HepG2 (cell line): ENCODE measurements around the gene RRBP1. TPM values are rescaled to one million over a fixed set of nuclear protein-coding genes. Genes with fewer than 3 reads are reported as not detected.
A peak's percentile ranks its signal among the peaks of the same experiment; 100 is the strongest.

Experiments used
- ATAC-seq: fragments of 200-7000 bp; cut with Tn5 transposase; 3 replicates; pipeline ENCODE4 v1.9.1; 2020; ENCODE audit warnings: mild to moderate bottlenecking, moderate library complexity
- BruUV-seq: library from RNA; stranded (reverse); fragments of 400-500 nt; replicated peaks from 2 replicates; lab custom pipeline; 2021; lab: Mats Ljungman, UMichigan
- CTCF ChIA-PET: fragments of 300-600 bp; formaldehyde crosslinking; extraction: SDS; loops from one replicate; lab custom pipeline; 2021; ENCODE audit warnings: low total read pairs, inconsistent platforms, low intra/inter-chr PET ratio; lab: Yijun Ruan, JAX
- POLR2A ChIA-PET: fragments of 350-600 bp; sonication (Branson Sonifier 250); formaldehyde crosslinking; loops from one replicate; lab custom pipeline; 2020; ENCODE audit warnings: antibody characterized with exemption, inconsistent platforms; lab: Yijun Ruan, JAX
- DNase-seq: peaks from one replicate; pipeline ENCODE4 v3.0.0-alpha.2; 2015; ENCODE audit warnings: low spot score
- FAIRE-seq: peaks from 3 replicates; lab custom pipeline; 2011; peaks lifted over from hg19 to GRCh38; lab: Jason Lieb, UNC
- H2AFZ ChIP-seq: one replicate; pipeline ENCODE4 v1.6.1; 2011; ENCODE audit warnings: low read length, inconsistent platforms
- H3K27ac ChIP-seq: fragments of 300-600 bp; 3 replicates; pipeline ENCODE4 v1.8.0; 2011; ENCODE audit warnings: mixed run types, mild to moderate bottlenecking, mixed read lengths, low read length, inconsistent platforms; ENCODE audit not compliant: insufficient read depth; ENCODE audit errors: extremely low read length
- H3K27me3 ChIP-seq, 2 experiments: fragments of 200-600 bp in 1 of 2; 2 replicates in 1 of 2; 3 replicates in 1 of 2; pipeline versions ENCODE4 v1.6.0 to v1.8.0; 2011; ENCODE audit warnings: low read length in 2 of 2, mild to moderate bottlenecking in 2 of 2, moderate library complexity in 2 of 2, inconsistent platforms in 1 of 2; ENCODE audit not compliant: insufficient read depth in 2 of 2, control insufficient read depth in 1 of 2
- H3K36me3 ChIP-seq, 2 experiments: fragments of 200-600 bp in 1 of 2; replicated peaks in 1 of 2; 2 replicates in 1 of 2; 3 replicates in 1 of 2; pipeline versions ENCODE4 v1.5.1 to v1.8.0; 2011; ENCODE audit warnings: low read length in 2 of 2, inconsistent platforms in 1 of 2; ENCODE audit not compliant: insufficient read depth in 2 of 2, control insufficient read depth in 1 of 2
- H3K4me1 ChIP-seq: 2 replicates; pipeline ENCODE4 v1.5.1; 2012; ENCODE audit warnings: low read length, inconsistent platforms; ENCODE audit not compliant: insufficient read depth
- H3K4me2 ChIP-seq: 2 replicates; pipeline ENCODE4 v1.6.0; 2011; ENCODE audit warnings: low read depth, low read length, inconsistent platforms
- H3K4me3 ChIP-seq, 3 experiments: fragments of 200-600 bp in 1 of 3; sonication (generic), shearing (Covaris generic) in 1 of 3; replicated peaks in 1 of 3; 2 replicates each; pipeline ENCODE4 v1.5.1; 2011 to 2016; ENCODE audit warnings: low read length in 3 of 3, inconsistent platforms in 2 of 3, low read depth in 2 of 3, mild to moderate bottlenecking in 2 of 3, control low read depth in 1 of 3, mixed read lengths in 1 of 3; ENCODE audit not compliant: insufficient read depth in 1 of 3
- H3K79me2 ChIP-seq: one replicate; pipeline ENCODE4 v1.6.1; 2011; ENCODE audit warnings: low read length, inconsistent platforms; ENCODE audit not compliant: insufficient read depth
- H3K9ac ChIP-seq: 2 replicates; pipeline ENCODE4 v1.6.0; 2011; ENCODE audit warnings: mild to moderate bottlenecking, low read depth, low read length, inconsistent platforms; ENCODE audit not compliant: insufficient read depth
- H3K9me3 ChIP-seq: 2 replicates; pipeline ENCODE4 v1.5.1; 2012; ENCODE audit warnings: mild to moderate bottlenecking, low read length
- H4K20me1 ChIP-seq: 2 replicates; pipeline ENCODE4 v1.6.0; 2011; ENCODE audit warnings: inconsistent platforms, mild to moderate bottlenecking, low read length, moderate library complexity; ENCODE audit not compliant: insufficient read depth
- CBX1 ChIP-seq: IDR thresholded peaks from one replicate; pipeline ENCODE4 v1.6.1; 2016; ENCODE audit warnings: antibody characterized with exemption, low read depth
- HNF4G ChIP-seq, 2 experiments: sonication (generic) in 1 of 2; formaldehyde crosslinking in 1 of 2; IDR thresholded peaks; 2 replicates each; pipeline versions ENCODE4 v1.4.0 to v1.6.1; 2011 to 2020; ENCODE audit warnings: borderline replicate concordance in 2 of 2, low read depth in 2 of 2, mild to moderate bottlenecking in 2 of 2, low read length in 1 of 2, missing genetic modification reagents in 1 of 2, moderate library complexity in 1 of 2
- MAFF ChIP-seq: IDR thresholded peaks from 2 replicates; pipeline ENCODE4 v1.6.1; 2011; ENCODE audit warnings: low read depth, low read length, improper control_type of control experiment
- MAFK ChIP-seq, 2 experiments: IDR thresholded peaks in 1 of 2; conservative IDR thresholded peaks in 1 of 2; 2 replicates each; pipeline ENCODE4 v1.6.1; 2011; ENCODE audit warnings: improper control_type of control experiment in 2 of 2, low read length in 2 of 2
- PATZ1 ChIP-seq: sonication (generic); formaldehyde crosslinking; IDR thresholded peaks from 2 replicates; pipeline ENCODE4 v1.4.0; 2020; ENCODE audit warnings: missing genetic modification reagents
- POLR2A ChIP-seq, 2 experiments: IDR thresholded peaks; 2 replicates each; pipeline ENCODE4 v1.6.1; 2011; ENCODE audit warnings: low read depth in 2 of 2, low read length in 2 of 2, mild to moderate bottlenecking in 1 of 2, moderate library complexity in 1 of 2; ENCODE audit not compliant: insufficient read depth in 1 of 2
- PPARG ChIP-seq: conservative IDR thresholded peaks from 2 replicates; pipeline ENCODE4 v1.6.1; 2016; ENCODE audit warnings: missing biosample characterization, missing genetic modification reagents
- RBM22 ChIP-seq: fragments of 200-400 bp; formaldehyde crosslinking; optimal IDR thresholded peaks from 2 replicates; pipeline ENCODE3; 2017; ENCODE audit warnings: mild to moderate bottlenecking, low read length, moderate library complexity
- RXRA ChIP-seq: sonication (generic); formaldehyde crosslinking; IDR thresholded peaks from 2 replicates; pipeline ENCODE4 v1.5.1; 2020; ENCODE audit warnings: missing genetic modification reagents
- SOX13 ChIP-seq, 3 experiments: fragments of 450-650 bp in 1 of 3; sonication (generic) in 1 of 3; formaldehyde crosslinking in 1 of 3; IDR thresholded peaks in 2 of 3; conservative IDR thresholded peaks in 1 of 3; 2 replicates each; pipeline versions ENCODE4 v1.5.0 to v1.6.1; 2016 to 2020; ENCODE audit warnings: antibody characterized with exemption in 1 of 3, mild to moderate bottlenecking in 1 of 3, missing compliant biosample characterization in 1 of 3, missing genetic modification reagents in 1 of 3, moderate library complexity in 1 of 3
- SP1 ChIP-seq, 2 experiments: fragments of 450-650 bp in 1 of 2; sonication (generic) in 1 of 2; formaldehyde crosslinking in 1 of 2; IDR thresholded peaks; 2 replicates each; pipeline versions ENCODE4 v1.4.0 to v1.6.1; 2016 to 2020; ENCODE audit warnings: missing genetic modification reagents in 1 of 2
- ZGPAT ChIP-seq: IDR thresholded peaks from 2 replicates; pipeline ENCODE4 v1.6.1; 2016; ENCODE audit warnings: mild to moderate bottlenecking
- ZNF335 ChIP-seq: sonication (generic); formaldehyde crosslinking; IDR thresholded peaks from 2 replicates; pipeline ENCODE4 v1.4.0; 2020; ENCODE audit warnings: missing genetic modification reagents
- ZNF362 ChIP-seq: sonication (generic); formaldehyde crosslinking; IDR thresholded peaks from 2 replicates; pipeline ENCODE4 v1.4.0; 2020; ENCODE audit warnings: missing genetic modification reagents, mild to moderate bottlenecking, borderline replicate concordance
- ZNF468 ChIP-seq: sonication (generic); formaldehyde crosslinking; IDR thresholded peaks from 2 replicates; pipeline ENCODE4 v1.8.0; 2022; ENCODE audit warnings: mild to moderate bottlenecking, moderate library complexity, missing genetic modification reagents
- ZNF652 ChIP-seq: IDR thresholded peaks from 2 replicates; pipeline ENCODE4 v1.6.1; 2016; ENCODE audit warnings: low read depth, borderline replicate concordance
- WGBS: methylation state at CpG from one replicate; pipeline ENCODE4 v1.1.6; 2017; ENCODE audit warnings: low lambda C conversion rate; 5-methylcytosine and 5-hydroxymethylcytosine counted together
- in situ Hi-C: cut with HindIII; loops from 2 replicates; pipeline ENCODE4 v1.10.0; 2017; ENCODE audit warnings: low pct_unique_long_range_greater_than_20kb; ENCODE audit not compliant: extremely low pct_ligation_motif_present
- intact Hi-C: fragments of 100-400 bp; cut with micrococcal nuclease; formaldehyde crosslinking; loops from one replicate; pipeline ENCODE4 v1.10.0; 2022; ENCODE audit not compliant: unreplicated experiment
- polyA plus RNA-seq, 8 experiments: library from polyadenylated mRNA; depleted of rRNA in 3 of 8; stranded (reverse) in 7 of 8; unstranded in 1 of 8; fragments of >200 nt; fragmentation: Illumina TruSeq in 4 of 8; extraction: Trizol in 4 of 8; gene quantifications; 2 replicates each; pipeline versions ENCODE4 v1.2.1 to v1.2.3, GENCODE V29; 2011 to 2016; ENCODE audit warnings: low read depth in 4 of 8, missing spikeins in 1 of 8, mixed read lengths in 1 of 8; ENCODE audit not compliant: insufficient read depth in 1 of 8
- total RNA-seq, 5 experiments: library from RNA; depleted of rRNA; stranded (reverse); fragments of >200 nt; fragmentation: Illumina TruSeq; extraction: Trizol; gene quantifications; 2 replicates each; pipeline ENCODE4 v1.2.3, GENCODE V29; 2016; ENCODE audit warnings: low read depth in 1 of 5
- TF ChIP-seq, protein P1 (sequence below): sonication (generic); formaldehyde crosslinking; IDR thresholded peaks from 2 replicates; pipeline ENCODE4 v1.4.0; 2020; ENCODE audit warnings: mild to moderate bottlenecking, missing genetic modification reagents

The RRBP1 gene
- total and polyA plus RNA-seq, 2 of the 13 experiments (the other 11 are each of a cell fraction or from before 2014, with no cell fraction given): 150 to 222 TPM

- FAIRE-seq (no peak), ATAC-seq (no peak), DNase-seq (no peak)
- no peak overlapping the region for H3K9ac ChIP-seq
- ChIA-PET CTCF (interaction anchor here (0.7 kb wide), 1 partner anchor 288 kb away, joined by 3 read pairs; no protein-coding TSS in a partner anchor), POLR2A (interaction anchor here (1.0 to 1.3 kb wide), 3 partner anchors 31 to 247 kb away, joined by 3 to 5 read pairs (median 3); partner anchors contain the start of gene RRBP1)
- H3K79me2 ChIP-seq: peaks cover 94% of the 10 kb centered on the region
- no peaks in the 10 kb centered on the region for H3K9me3 ChIP-seq
- 86% methylated on average over 11 of the region's 11 CpGs for WGBS
- H3K36me3 ChIP-seq: peaks cover 48 to 72% of the 10 kb centered on the region in 2 experiments
- H2AFZ ChIP-seq: no peak overlapping the region
- peaks cover 33% of the 10 kb centered on the region for H3K4me1 ChIP-seq
- BruUV-seq: no TSS peak
- in situ Hi-C loops (no loop called here), intact Hi-C loops (no loop called here)
- no peak overlapping the region for H3K4me3 ChIP-seq
- no peak overlapping the region for H3K27ac ChIP-seq
- peaks cover 86% of the 10 kb centered on the region for H4K20me1 ChIP-seq
- H3K27me3 ChIP-seq: no peaks in the 10 kb centered on the region
- no peak overlapping the region for H3K4me2 ChIP-seq
- 0 out of 2 replicates have a peak, but pooled peaks have one; percentile 16 for TF ChIP-seq PATZ1 (CRISPR knock-in tag)
- TF ChIP-seq, protein P1, sequence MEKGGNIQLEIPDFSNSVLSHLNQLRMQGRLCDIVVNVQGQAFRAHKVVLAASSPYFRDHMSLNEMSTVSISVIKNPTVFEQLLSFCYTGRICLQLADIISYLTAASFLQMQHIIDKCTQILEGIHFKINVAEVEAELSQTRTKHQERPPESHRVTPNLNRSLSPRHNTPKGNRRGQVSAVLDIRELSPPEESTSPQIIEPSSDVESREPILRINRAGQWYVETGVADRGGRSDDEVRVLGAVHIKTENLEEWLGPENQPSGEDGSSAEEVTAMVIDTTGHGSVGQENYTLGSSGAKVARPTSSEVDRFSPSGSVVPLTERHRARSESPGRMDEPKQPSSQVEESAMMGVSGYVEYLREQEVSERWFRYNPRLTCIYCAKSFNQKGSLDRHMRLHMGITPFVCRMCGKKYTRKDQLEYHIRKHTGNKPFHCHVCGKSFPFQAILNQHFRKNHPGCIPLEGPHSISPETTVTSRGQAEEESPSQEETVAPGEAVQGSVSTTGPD (CRISPR knock-in tag): no peak
- TF ChIP-seq CBX1: no peak
- no peak for TF ChIP-seq SP1 (IDR thresholded peaks at IDR 0.05)
- TF ChIP-seq SP1 (CRISPR knock-in tag; IDR thresholded peaks at IDR 0.05): 0 out of 2 replicates have a peak, but pooled peaks have one; percentile 12
- no peak for TF ChIP-seq ZNF652 (CRISPR knock-in tag)
- TF ChIP-seq PPARG (CRISPR knock-in tag): no peak
- TF ChIP-seq RBM22: peak; percentile 1
- TF ChIP-seq MAFK (conservative IDR thresholded peaks at IDR 0.05 in 1 of 2, IDR thresholded peaks at IDR 0.05 in 1 of 2; ENCODE audit: low read length in 2 of 2): peak; percentile 40 to 43
- 0 out of 4 replicates have a peak, but pooled peaks of 1 of the 2 experiments have one; percentile 5 for TF ChIP-seq POLR2A (IDR thresholded peaks at IDR 0.05; ENCODE audit: insufficient read depth in 1 of 2, low read depth in 2 of 2, low read length in 2 of 2)
- TF ChIP-seq SOX13 (IDR thresholded peaks at IDR 0.05): no peak
- no peak for TF ChIP-seq SOX13 (CRISPR knock-in tag; conservative IDR thresholded peaks at IDR 0.05 in 1 of 2, IDR thresholded peaks at IDR 0.05 in 1 of 2)
- no peak for TF ChIP-seq ZNF335 (CRISPR knock-in tag)
- TF ChIP-seq ZGPAT (CRISPR knock-in tag): 0 out of 2 replicates have a peak, but pooled peaks have one; percentile 10
- no peak for TF ChIP-seq RXRA (CRISPR knock-in tag)
- peak; percentile 37; the same call in 1 of the 2 replicates for TF ChIP-seq MAFF
- no peak for TF ChIP-seq ZNF362 (CRISPR knock-in tag)
- TF ChIP-seq ZNF468 (CRISPR knock-in tag): no peak
- TF ChIP-seq HNF4G (IDR thresholded peaks at IDR 0.05; ENCODE audit: borderline replicate concordance, low read depth, low read length): no peak
- TF ChIP-seq HNF4G (CRISPR knock-in tag; IDR thresholded peaks at IDR 0.05; ENCODE audit: borderline replicate concordance, low read depth): no peak
These were observed 30.8 kb downstream of the RRBP1 start for GRCh38 chr20:17651129-17651759.
